Activated T-cell treated with anti-CD3 and anti-CD28 coated beads, Interleukin-2, amount 50 U/mL, for 72 hours (primary cell): ENCODE results near the gene UBE2I. TPM values are rescaled to one million over a fixed set of nuclear protein-coding genes. Genes with fewer than 3 reads are reported as not detected.

ENCODE experiments used
- ATAC-seq, 2 donors: fragments of 150-1000 bp; cut with Tn5 transposase; replicated peaks in 1 of 2; 2 replicates each; pipeline ENCODE4 v1.10.0; 2021; ENCODE audit warnings: moderate library complexity in 2 of 2, mild to moderate bottlenecking in 1 of 2
- DNase-seq, 2 donors: peaks; one replicate each; pipeline ENCODE4 v3.0.0; 2021 to 2022; ENCODE audit warnings: mixed read lengths in 1 of 2
- H3K27ac Mint-ChIP-seq: one replicate; pipeline ENCODE4 v1.8.0; 2022; ENCODE audit warnings: mild to moderate bottlenecking, moderate library complexity, mixed read lengths
- H3K27me3 Mint-ChIP-seq: one replicate; pipeline ENCODE4 v1.8.0; 2022; ENCODE audit warnings: low read depth, mixed read lengths
- H3K36me3 Mint-ChIP-seq, 2 donors: one replicate each; pipeline ENCODE4 v1.8.0; 2022; ENCODE audit warnings: mixed read lengths in 2 of 2, mild to moderate bottlenecking in 1 of 2; ENCODE audit not compliant: insufficient read depth in 2 of 2
- H3K4me1 Mint-ChIP-seq: one replicate; pipeline ENCODE4 v1.8.0; 2022; ENCODE audit warnings: low read depth, mixed read lengths
- H3K4me3 Mint-ChIP-seq, 2 donors: one replicate each; pipeline ENCODE4 v1.8.0; 2022; ENCODE audit warnings: mild to moderate bottlenecking in 2 of 2, mixed read lengths in 2 of 2, moderate library complexity in 2 of 2
- H3K9me3 Mint-ChIP-seq, 2 donors: one replicate each; pipeline ENCODE4 v1.8.0; 2022; ENCODE audit warnings: mixed read lengths in 2 of 2
- total RNA-seq, 2 donors: library from RNA; stranded (reverse); gene quantifications; one replicate each; pipeline ENCODE4 v1.2.3, GENCODE V29; 2022

UBE2I gene
- total RNA-seq, 2 donors from 2014 or later, result 225 to 231 TPM

DNA sequence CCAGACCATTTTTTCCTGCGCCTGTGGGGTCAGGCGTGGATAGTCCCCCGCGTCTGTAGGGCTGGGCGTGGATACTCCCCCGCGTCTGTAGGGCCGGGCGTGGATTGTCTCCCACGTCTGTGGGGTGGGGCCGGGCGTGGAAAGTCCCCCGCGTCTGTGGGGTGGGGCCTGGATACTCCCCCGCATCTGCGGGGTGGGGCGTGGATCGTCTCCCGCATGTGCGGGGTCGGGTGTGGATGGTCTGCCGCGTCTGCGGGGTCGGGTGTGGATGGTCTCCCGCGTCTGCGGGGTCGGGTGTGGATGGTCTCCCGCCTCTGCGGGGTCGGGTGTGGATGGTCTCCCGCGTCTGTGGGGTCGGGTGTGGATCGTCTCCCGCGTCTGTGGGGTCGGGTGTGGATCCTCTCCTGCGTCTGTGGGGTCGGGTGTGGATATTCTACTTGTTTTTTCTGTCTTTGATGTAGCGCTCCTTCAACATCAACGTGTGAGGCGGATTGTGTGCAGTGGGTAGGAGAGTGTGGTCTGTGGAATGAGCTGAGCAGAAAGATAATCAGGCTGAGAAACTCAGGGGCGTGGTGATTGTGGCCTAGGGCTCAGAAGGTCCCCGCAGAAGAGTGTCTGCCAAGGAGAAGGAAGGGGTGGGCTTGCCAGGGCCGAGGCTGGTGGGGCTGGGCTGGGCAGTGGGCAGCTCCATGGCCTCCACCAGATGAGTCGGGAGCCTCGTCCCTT, 45.5 kb downstream of the UBE2I start:
- no peaks in the 10 kb centered on the region for H3K27me3 Mint-ChIP-seq
- no peak for ATAC-seq
- no peak overlapping the region for H3K4me3 Mint-ChIP-seq
- peaks cover 0 to under 1% of the 10 kb centered on the region in 2 donors for H3K36me3 Mint-ChIP-seq
- H3K4me1 Mint-ChIP-seq, result peaks cover 36% of the 10 kb centered on the region
- peak in 1 of 2 donors; percentile 0 for DNase-seq
- no peaks in the 10 kb centered on the region for H3K9me3 Mint-ChIP-seq
- no peak overlapping the region for H3K27ac Mint-ChIP-seq

DNA sequence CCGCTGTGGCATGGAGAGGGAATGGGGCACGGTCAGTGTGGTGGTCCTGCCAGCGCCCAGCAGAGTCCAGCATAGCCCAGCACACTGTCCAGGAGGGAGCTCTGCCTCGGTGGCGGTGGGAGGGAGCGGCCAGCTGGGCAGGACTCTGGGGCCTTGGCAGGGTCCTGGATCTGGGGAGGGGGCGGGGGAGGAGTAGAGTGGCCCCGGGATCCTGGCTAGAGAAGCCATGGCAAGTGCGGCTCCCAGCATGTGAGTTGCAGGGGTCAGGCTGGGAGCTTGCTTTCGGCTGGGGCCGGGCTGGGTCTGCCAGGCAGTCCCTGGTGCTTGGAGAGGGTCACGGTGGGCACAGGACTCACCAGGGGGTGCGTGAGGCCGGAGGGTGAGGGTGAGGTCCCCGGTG, 46.2 kb downstream of the UBE2I start:
- ATAC-seq (no peak), DNase-seq (peak in 1 of 2 donors; percentile 0)
- H3K9me3 Mint-ChIP-seq, result no peaks in the 10 kb centered on the region
- H3K36me3 Mint-ChIP-seq, result peaks cover 0 to 2% of the 10 kb centered on the region in 2 donors
- no peak overlapping the region for H3K27ac Mint-ChIP-seq
- no peak overlapping the region for H3K4me3 Mint-ChIP-seq
- H3K27me3 Mint-ChIP-seq, result no peaks in the 10 kb centered on the region
- peaks cover 30% of the 10 kb centered on the region for H3K4me1 Mint-ChIP-seq

DNA sequence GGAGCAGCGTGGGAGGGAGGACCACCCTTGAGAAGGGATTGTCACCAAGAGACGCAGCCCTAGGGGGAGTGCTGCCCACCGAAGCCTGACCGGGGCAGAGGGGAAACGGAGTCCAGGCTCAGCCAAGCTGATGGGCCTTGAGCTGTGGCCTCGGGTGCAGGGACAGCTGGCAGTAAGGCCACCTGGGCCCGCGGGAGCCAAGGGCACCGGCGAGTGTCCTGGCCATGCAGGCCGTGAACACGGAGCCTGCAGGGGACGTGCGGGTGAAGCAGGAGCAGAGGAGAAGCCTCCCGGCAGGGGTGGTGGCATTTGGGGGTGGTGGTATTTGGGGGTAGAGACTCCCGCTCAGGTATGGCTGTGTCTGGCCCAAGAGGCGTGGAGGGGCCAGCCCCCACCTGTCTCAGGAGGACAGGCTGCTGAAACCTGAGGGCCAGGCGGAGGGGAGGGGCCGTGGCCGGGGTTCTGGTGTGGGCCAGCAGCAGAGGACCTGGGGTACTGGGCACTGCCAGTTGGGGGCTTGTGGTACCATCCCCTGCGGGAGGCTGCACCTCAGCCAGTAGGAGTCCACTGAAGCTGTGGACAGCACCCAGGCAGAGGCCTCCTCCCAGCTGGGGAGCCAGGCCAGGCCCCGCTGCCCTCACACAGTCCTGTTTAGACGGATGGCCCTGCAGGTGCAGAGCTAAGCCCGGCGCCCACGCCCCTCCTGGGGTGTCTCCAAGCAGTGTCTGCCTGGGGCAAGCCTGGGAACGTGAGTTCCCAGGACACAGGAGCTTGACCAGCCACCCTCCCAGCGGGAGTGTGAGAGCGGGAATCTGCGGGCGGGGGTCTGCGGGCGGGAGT, 46.8 kb downstream of the UBE2I start:
- no peak overlapping the region for H3K4me3 Mint-ChIP-seq
- DNase-seq, result peak in 1 of 2 donors; percentile 0
- no peaks in the 10 kb centered on the region for H3K9me3 Mint-ChIP-seq
- H3K36me3 Mint-ChIP-seq, result peaks cover 0 to 2% of the 10 kb centered on the region in 2 donors
- no peak for ATAC-seq
- H3K27ac Mint-ChIP-seq, result no peak overlapping the region
- peaks cover 27% of the 10 kb centered on the region for H3K4me1 Mint-ChIP-seq
- no peaks in the 10 kb centered on the region for H3K27me3 Mint-ChIP-seq

DNA sequence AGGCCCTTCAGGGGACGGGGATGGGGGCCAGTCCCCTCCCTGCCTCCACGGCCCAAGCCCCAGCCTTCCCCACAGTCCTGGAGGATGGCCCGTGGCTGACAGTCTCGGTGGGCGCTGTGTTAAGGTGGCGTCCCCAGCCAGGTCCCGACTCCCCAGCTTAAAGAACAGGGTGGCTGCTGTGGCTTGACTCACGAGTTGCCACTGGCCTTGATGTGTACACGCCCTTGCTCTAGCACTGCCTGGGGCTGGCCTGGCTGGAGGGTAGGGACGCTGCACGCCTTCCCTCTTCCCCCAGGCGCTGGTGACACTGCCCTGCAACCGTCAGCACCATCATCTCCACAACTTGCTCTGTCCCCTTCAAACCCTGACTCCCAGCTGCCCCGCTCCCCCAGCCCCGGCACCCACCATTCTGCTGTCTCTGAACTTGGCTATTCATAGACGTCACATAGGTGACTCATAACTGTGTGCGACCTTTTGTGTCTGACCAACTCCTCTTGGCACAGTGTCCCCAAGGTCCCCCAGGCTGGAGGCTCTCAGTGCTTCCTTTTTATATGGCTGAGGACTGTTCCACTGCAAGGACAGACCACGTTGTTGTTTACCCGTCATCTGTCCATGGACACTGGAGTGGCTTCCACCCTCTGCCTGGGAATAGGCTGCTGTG, 48.6 kb downstream of the UBE2I start:
- DNase-seq, result no peak
- ATAC-seq, result peak; percentile 15
- peaks cover 23% of the 10 kb centered on the region for H3K4me1 Mint-ChIP-seq
- H3K27me3 Mint-ChIP-seq, result no peaks in the 10 kb centered on the region
- peaks cover 0 to 2% of the 10 kb centered on the region in 2 donors for H3K36me3 Mint-ChIP-seq
- H3K9me3 Mint-ChIP-seq, result no peaks in the 10 kb centered on the region
- H3K27ac Mint-ChIP-seq, result no peak overlapping the region
- H3K4me3 Mint-ChIP-seq, result no peak overlapping the region

DNA sequence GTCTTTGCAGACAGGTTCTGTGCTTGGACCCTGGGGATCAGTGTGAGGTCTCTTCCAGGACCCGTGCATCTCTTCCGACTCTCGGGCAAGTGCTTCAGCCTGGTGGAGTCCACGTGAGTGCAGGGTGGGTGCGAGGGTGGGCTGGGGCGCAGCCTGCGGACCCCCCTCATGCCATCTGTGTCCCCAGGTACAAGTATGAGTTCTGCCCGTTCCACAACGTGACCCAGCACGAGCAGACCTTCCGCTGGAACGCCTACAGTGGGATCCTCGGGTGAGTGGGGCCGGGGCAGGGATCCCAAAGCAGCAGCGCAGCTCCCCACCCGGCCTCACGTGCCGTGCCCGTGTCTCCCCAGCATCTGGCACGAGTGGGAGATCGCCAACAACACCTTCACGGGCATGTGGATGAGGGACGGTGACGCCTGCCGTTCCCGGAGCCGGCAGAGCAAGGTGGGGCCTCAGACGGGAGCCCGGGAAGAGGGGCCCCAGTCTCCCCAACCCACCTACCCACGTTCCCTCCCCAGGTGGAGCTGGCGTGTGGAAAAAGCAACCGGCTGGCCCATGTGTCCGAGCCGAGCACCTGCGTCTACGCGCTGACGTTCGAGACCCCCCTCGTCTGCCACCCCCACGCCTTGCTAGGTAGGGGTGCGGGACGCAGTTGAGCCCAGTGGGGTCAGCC, 52.4 kb downstream of the UBE2I start:
- Mint-ChIP-seq H3K4me1 (peaks cover 8% of the 10 kb centered on the region), H3K27me3 (no peaks in the 10 kb centered on the region), H3K36me3 (peaks cover 0 to 2% of the 10 kb centered on the region in 2 donors), H3K9me3 (no peaks in the 10 kb centered on the region), H3K4me3 (no peak overlapping the region), H3K27ac (no peak overlapping the region)
- no peak for DNase-seq
- no peak for ATAC-seq

DNA sequence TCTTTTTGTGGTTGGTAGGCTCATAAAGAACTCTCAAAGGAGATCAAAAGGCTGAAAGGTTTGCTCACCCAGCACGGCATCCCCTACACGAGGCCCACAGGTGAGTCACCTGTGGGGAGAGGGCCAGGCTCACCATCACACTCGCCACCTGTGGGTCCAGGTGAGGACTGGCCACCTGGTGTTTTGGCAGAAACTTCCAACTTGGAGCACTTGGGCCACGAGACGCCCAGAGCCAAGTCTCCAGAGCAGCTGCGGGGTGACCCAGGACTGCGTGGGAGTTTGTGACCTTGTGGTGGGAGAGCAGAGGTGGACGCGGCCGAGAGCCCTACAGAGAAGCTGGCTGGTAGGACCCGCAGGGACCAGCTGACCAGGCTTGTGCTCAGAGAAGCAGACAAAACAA, 53.4 kb downstream of the UBE2I start:
- DNase-seq (no peak), ATAC-seq (no peak)
- Mint-ChIP-seq H3K27ac (no peak overlapping the region), H3K36me3 (peaks cover 0 to 2% of the 10 kb centered on the region in 2 donors), H3K27me3 (no peaks in the 10 kb centered on the region), H3K4me3 (no peak overlapping the region), H3K4me1 (peaks cover 8% of the 10 kb centered on the region), H3K9me3 (no peaks in the 10 kb centered on the region)

DNA sequence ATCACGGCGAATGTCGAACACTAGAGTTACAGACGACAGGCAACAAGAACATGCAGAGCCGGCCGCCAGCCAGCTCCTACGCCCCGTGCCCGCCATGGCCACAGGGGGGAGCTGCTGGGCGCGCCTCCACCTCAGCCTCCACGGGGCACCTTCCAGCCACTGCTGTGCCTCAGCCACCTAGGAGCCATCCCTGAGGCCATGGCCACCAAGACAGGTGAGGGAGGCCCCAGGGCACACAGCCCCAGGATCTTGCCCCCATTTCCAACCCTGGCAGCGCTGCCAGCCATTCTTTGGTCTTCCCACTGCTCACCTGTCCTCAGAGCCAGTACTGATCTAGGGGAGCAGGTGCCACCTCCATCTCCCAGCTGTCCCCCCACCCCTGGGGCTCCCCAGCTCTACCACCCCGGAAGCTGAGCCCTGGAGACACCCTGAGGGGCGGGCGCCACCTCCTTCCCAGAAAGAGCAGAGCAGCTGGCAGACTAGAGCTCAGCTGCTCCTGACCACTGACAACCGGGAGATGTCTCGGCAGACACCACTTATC, 54.1 kb downstream of the UBE2I start:
- Mint-ChIP-seq H3K4me3 (no peak overlapping the region), H3K9me3 (no peaks in the 10 kb centered on the region), H3K27me3 (no peaks in the 10 kb centered on the region), H3K27ac (peak overlapping the region; percentile 7), H3K36me3 (peaks cover 0 to 3% of the 10 kb centered on the region in 2 donors), H3K4me1 (peaks cover 8% of the 10 kb centered on the region)
- DNase-seq (peak; percentile 74 to 81), ATAC-seq (peak; percentile 91 to 92)

DNA sequence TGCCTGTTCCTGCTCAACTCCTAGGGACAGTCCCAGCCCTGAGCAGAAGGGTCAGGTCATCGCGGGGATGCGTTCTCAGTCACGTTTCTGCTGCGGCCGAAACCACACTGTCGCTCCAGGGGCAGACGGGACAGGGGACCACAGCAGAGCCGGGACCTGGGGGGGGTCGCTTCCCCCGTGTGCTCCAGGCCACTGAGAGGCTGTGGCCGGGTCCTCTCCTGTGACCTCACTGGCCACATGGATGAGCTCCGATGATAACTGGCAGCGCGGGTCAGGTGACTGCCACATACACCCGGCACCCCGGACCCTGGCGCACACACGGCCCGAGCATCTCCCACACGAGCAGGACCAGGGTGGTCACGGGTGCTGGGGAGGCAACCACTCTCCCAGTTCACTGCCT, 55.1 kb downstream of the UBE2I start:
- Mint-ChIP-seq H3K4me3 (no peak overlapping the region), H3K4me1 (peaks cover 8% of the 10 kb centered on the region), H3K9me3 (no peaks in the 10 kb centered on the region), H3K27ac (no peak overlapping the region), H3K36me3 (peaks cover 0 to 4% of the 10 kb centered on the region in 2 donors), H3K27me3 (no peaks in the 10 kb centered on the region)
- ATAC-seq (no peak), DNase-seq (no peak)

DNA sequence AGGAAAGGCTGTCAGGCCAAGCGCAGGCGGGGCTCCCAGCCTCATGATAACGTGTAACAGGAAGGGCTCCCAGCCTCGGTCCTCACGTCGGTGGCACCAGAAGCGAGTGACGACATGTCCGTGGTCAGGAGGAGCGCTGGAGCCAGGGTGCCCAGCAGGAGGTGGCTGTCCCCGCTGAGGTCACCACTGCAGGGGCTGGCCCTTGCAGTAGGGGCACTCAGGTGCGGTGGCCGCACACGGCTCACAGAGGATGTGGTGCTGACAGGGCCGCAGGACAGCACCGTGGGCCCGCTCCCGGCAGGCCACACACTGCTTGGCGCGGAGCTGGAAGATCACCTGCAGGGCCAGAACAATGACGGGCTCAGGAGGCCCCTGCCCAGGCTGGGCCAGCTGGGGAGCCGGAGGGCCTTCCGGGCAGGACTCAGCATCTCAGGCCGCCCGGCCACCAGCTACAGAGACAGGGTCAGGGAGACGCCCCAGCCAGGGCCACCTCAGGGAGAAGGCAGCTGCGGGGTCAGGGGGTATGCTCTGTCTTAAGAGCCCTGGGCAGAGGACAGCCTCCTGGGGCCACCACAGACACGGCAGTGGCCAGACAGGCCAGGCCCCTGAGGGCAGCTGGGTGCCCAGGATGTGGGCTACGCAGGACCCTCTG, 56.8 kb downstream of the UBE2I start:
- H3K27ac Mint-ChIP-seq, result peak overlapping the region; percentile 85
- no peaks in the 10 kb centered on the region for H3K9me3 Mint-ChIP-seq
- H3K27me3 Mint-ChIP-seq, result no peaks in the 10 kb centered on the region
- ATAC-seq (peak in 1 of 2 donors; percentile 13), DNase-seq (no peak)
- H3K36me3 Mint-ChIP-seq, result peaks cover 0 to 2% of the 10 kb centered on the region in 2 donors
- H3K4me1 Mint-ChIP-seq, result peaks cover 8% of the 10 kb centered on the region
- no peak overlapping the region for H3K4me3 Mint-ChIP-seq

DNA sequence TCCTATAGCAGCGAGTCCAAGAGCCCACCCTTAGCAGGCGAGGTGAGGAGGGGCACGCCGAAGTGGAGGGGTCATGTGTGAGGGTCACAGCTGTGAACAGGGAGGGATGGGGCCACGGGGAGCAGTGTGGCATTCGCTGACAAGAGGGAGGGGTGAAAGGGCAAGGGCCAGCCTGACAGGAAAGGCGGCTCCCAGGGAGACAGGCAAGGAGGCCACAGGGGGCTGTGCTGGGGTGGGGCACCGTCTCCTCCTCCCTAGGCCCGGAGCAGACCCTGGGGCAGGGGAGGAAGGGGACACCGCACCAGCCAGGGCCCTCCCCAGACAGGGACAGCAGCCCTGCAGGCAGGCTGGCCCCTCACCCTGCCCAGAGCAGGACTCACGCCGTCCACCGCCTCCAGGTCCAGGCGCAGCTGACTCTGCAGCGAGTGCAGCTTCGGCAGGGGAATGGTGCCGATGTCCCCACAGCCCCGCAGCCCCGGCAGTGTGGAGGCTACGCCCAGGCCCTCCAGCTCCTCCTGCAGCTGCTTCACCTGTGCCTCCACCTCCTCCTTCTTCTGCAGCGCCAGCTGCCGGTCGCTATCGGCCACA, 57.4 kb downstream of the UBE2I start:
- Mint-ChIP-seq H3K27me3 (no peaks in the 10 kb centered on the region), H3K4me3 (no peak overlapping the region), H3K4me1 (peaks cover 8% of the 10 kb centered on the region), H3K27ac (no peak overlapping the region), H3K9me3 (no peaks in the 10 kb centered on the region), H3K36me3 (peaks cover 0 to 2% of the 10 kb centered on the region in 2 donors)
- DNase-seq (no peak), ATAC-seq (no peak)

DNA sequence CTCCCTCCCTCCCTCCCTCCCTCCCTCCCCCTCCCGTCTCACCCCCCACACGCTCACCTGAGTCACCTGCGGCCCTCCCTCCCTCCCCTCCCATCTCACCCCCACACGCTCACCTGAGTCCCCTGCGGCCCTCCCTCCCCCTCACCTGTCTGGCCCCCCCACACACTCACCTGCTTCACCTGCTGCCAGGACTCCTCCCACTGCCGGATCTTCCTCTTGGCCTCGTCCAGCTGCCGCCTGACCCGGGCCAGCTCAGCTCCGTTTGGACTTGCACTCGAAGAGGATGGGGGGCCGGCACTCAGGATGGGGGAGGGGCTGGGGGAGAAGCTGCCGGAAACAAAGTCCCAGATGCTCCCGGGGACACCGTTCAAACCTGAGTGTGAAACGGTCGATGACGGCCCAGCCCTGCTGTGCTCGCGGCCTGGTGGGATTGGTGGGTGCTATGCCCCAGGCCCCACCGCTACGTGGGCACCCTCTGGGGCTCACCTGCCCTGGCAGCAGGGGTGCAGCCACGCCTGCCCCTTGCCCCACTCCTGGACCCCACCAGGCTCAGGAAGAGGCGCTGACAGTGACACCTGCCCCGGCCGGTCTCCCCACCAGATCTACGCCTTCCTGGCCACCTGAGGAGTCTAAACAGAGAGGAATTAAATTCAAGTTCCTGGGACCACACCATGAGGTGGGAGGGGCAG, 58.2 kb downstream of the UBE2I start:
- DNase-seq (no peak), ATAC-seq (no peak)
- Mint-ChIP-seq H3K4me3 (no peak overlapping the region), H3K36me3 (peaks cover 0 to 2% of the 10 kb centered on the region in 2 donors), H3K27me3 (no peaks in the 10 kb centered on the region), H3K4me1 (peaks cover 7% of the 10 kb centered on the region), H3K27ac (no peak overlapping the region), H3K9me3 (no peaks in the 10 kb centered on the region)
